HL-60 (cell line): ENCODE data around the gene HTR4.

ENCODE experiments used
- GABPA ChIP-seq: IDR thresholded peaks from 2 replicates; pipeline ENCODE4 v1.6.1; 2012; ENCODE audit warnings: low read depth
- POLR2AphosphoS5 ChIP-seq: IDR thresholded peaks from 2 replicates; pipeline ENCODE4 v1.6.1; 2012; ENCODE audit warnings: low read depth
- SPI1 ChIP-seq: IDR thresholded peaks from 2 replicates; pipeline ENCODE4 v1.6.1; 2012; ENCODE audit warnings: low read depth, mild to moderate bottlenecking, borderline replicate concordance
- TF ChIP-seq, protein P1 (sequence below): IDR thresholded peaks from one replicate; pipeline ENCODE4 v1.5.1; 2011; ENCODE audit warnings: low read length, control low read depth, inconsistent platforms; ENCODE audit not compliant: insufficient read depth
- TF ChIP-seq, protein P2 (sequence below): IDR thresholded peaks from 2 replicates; pipeline ENCODE4 v1.6.1; 2012; ENCODE audit warnings: low read depth; ENCODE audit not compliant: insufficient replicate concordance

DNA sequence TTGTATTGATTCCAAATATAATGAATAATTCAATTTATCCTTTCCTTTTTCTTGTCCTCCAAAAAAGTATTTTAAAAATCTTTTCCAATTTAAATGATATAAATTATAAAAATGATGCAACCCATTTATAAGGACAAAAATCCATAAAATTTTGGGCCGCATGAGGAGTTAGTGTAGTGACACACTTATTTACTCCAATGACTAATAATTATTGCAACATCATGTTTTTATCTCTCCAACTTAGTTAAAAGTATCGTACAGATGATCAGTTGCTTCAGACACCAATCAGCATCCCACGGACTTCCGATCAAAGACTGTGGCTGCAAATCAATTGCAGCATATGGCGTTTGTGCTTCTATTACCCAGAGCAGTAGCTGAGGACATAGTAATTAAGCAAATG, 58.6 kb downstream of the HTR4 start:
- TF ChIP-seq, protein P1, sequence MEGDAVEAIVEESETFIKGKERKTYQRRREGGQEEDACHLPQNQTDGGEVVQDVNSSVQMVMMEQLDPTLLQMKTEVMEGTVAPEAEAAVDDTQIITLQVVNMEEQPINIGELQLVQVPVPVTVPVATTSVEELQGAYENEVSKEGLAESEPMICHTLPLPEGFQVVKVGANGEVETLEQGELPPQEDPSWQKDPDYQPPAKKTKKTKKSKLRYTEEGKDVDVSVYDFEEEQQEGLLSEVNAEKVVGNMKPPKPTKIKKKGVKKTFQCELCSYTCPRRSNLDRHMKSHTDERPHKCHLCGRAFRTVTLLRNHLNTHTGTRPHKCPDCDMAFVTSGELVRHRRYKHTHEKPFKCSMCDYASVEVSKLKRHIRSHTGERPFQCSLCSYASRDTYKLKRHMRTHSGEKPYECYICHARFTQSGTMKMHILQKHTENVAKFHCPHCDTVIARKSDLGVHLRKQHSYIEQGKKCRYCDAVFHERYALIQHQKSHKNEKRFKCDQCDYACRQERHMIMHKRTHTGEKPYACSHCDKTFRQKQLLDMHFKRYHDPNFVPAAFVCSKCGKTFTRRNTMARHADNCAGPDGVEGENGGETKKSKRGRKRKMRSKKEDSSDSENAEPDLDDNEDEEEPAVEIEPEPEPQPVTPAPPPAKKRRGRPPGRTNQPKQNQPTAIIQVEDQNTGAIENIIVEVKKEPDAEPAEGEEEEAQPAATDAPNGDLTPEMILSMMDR, result no peak
- TF ChIP-seq POLR2AphosphoS5 (no peak), GABPA (no peak), SPI1 (no peak)
- TF ChIP-seq, protein P2, sequence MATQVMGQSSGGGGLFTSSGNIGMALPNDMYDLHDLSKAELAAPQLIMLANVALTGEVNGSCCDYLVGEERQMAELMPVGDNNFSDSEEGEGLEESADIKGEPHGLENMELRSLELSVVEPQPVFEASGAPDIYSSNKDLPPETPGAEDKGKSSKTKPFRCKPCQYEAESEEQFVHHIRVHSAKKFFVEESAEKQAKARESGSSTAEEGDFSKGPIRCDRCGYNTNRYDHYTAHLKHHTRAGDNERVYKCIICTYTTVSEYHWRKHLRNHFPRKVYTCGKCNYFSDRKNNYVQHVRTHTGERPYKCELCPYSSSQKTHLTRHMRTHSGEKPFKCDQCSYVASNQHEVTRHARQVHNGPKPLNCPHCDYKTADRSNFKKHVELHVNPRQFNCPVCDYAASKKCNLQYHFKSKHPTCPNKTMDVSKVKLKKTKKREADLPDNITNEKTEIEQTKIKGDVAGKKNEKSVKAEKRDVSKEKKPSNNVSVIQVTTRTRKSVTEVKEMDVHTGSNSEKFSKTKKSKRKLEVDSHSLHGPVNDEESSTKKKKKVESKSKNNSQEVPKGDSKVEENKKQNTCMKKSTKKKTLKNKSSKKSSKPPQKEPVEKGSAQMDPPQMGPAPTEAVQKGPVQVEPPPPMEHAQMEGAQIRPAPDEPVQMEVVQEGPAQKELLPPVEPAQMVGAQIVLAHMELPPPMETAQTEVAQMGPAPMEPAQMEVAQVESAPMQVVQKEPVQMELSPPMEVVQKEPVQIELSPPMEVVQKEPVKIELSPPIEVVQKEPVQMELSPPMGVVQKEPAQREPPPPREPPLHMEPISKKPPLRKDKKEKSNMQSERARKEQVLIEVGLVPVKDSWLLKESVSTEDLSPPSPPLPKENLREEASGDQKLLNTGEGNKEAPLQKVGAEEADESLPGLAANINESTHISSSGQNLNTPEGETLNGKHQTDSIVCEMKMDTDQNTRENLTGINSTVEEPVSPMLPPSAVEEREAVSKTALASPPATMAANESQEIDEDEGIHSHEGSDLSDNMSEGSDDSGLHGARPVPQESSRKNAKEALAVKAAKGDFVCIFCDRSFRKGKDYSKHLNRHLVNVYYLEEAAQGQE, result no peak
